ENCODE results near the gene MGAT4C. TPM values are rescaled to one million over a fixed set of nuclear protein-coding genes. Genes with fewer than 3 reads are reported as not detected.

MGAT4C gene
- total RNA-seq, 4 donors from 2014 or later: 0.15 to 1.1 (median 0.60) TPM

DNA sequence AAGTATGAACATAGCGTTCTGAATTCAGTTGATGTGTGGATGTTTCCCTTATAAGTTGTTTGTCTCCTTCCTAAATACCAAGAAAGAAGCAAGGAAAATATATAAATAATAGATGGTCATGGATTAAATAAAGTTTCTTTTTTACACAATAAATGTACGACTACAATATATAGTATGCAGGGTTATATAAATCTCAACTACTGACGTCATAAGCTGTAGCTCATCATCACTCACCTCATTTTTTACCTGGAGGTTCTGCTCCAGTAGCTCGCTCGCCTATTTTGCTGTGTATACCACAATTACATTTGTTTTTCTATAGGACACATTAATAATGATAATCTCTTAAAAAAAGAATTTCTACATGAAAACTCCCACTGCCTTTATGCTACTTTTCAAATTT, 272.6 kb downstream of the MGAT4C start:
- no peak overlapping the region for H3K27ac ChIP-seq
- H3K4me1 ChIP-seq: no peaks in the 10 kb centered on the region
- ATAC-seq: no peak
- H3K4me3 ChIP-seq: no peak overlapping the region
- TF ChIP-seq, protein P1, sequence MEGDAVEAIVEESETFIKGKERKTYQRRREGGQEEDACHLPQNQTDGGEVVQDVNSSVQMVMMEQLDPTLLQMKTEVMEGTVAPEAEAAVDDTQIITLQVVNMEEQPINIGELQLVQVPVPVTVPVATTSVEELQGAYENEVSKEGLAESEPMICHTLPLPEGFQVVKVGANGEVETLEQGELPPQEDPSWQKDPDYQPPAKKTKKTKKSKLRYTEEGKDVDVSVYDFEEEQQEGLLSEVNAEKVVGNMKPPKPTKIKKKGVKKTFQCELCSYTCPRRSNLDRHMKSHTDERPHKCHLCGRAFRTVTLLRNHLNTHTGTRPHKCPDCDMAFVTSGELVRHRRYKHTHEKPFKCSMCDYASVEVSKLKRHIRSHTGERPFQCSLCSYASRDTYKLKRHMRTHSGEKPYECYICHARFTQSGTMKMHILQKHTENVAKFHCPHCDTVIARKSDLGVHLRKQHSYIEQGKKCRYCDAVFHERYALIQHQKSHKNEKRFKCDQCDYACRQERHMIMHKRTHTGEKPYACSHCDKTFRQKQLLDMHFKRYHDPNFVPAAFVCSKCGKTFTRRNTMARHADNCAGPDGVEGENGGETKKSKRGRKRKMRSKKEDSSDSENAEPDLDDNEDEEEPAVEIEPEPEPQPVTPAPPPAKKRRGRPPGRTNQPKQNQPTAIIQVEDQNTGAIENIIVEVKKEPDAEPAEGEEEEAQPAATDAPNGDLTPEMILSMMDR (IDR thresholded peaks at IDR 0.05): no peak
- TF ChIP-seq POLR2A (IDR thresholded peaks at IDR 0.05): no peak
- H3K36me3 ChIP-seq: no peaks in the 10 kb centered on the region
- no peaks in the 10 kb centered on the region for H3K9me3 ChIP-seq
- 57 to 70% methylated on average over 5 of the region's 5 CpGs for WGBS, 2 donors (ENCODE audit: low coverage in 1 of 2)
- no peaks in the 10 kb centered on the region for H3K27me3 ChIP-seq

DNA sequence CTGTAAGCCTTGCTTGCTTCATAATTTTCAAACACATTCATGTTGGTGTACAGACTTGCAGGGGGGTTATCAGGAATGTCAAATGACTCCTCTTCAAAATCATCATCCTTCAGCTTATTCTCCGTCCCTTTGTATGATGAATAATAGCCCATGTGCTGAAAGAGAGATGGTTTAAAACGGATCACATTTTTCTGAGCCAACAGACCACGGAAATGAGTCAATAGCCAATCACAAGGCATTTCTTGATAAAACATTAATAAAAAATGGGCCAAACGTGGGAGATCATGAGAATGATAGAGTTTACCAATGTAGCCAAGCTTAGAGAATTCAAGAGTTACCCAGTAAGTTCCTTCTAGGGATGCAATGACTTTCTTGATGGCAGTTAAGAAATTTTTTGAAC, 276.6 kb downstream of the MGAT4C start:
- Histone ChIP-seq H3K4me3 (no peak overlapping the region), H3K27me3 (no peaks in the 10 kb centered on the region), H3K27ac (no peak overlapping the region), H3K9me3 (no peaks in the 10 kb centered on the region), H3K4me1 (no peaks in the 10 kb centered on the region), H3K36me3 (no peaks in the 10 kb centered on the region)
- ATAC-seq: no peak
- TF ChIP-seq, protein P1 (IDR thresholded peaks at IDR 0.05): no peak
- no peak for TF ChIP-seq POLR2AphosphoS5 (IDR thresholded peaks at IDR 0.05)
- no peak for TF ChIP-seq POLR2A (IDR thresholded peaks at IDR 0.05)
- no peak for TF ChIP-seq EP300 (IDR thresholded peaks at IDR 0.05)
- WGBS, 2 donors (ENCODE audit: low coverage in 1 of 2): 60 to 68% methylated on average over 2 to 4 of the region's 4 CpGs

DNA sequence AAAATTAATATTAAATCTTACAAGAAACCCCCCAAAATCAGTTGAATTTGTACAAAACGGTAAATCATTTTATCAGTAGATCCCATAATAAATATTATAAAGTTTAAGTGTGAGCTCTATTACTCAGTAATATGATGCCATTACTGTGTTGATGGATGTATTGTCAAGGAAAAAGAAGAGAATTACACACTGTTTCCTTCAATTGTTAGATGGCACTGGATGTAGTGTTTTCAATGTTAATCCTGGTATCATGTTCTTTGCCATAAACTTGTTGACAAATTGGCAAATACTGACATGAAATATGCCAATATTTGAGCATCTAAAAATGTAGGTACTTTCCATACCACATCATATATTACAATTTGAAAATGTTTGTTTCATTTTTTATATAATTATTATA, 280.5 kb downstream of the MGAT4C start:
- H3K4me1 ChIP-seq: no peaks in the 10 kb centered on the region
- no peaks in the 10 kb centered on the region for H3K36me3 ChIP-seq
- no peak for TF ChIP-seq EP300 (IDR thresholded peaks at IDR 0.05)
- no peak for TF ChIP-seq POLR2A (IDR thresholded peaks at IDR 0.05)
- TF ChIP-seq POLR2AphosphoS5 (IDR thresholded peaks at IDR 0.05): no peak
- TF ChIP-seq, protein P1 (IDR thresholded peaks at IDR 0.05): no peak
- H3K27ac ChIP-seq: no peak overlapping the region
- WGBS, 2 donors (ENCODE audit: low coverage in 1 of 2): 56 to 85% methylated on average over 1 of the region's 1 CpG
- ATAC-seq: no peak
- no peak overlapping the region for H3K4me3 ChIP-seq
- H3K27me3 ChIP-seq: no peaks in the 10 kb centered on the region
- no peaks in the 10 kb centered on the region for H3K9me3 ChIP-seq

DNA sequence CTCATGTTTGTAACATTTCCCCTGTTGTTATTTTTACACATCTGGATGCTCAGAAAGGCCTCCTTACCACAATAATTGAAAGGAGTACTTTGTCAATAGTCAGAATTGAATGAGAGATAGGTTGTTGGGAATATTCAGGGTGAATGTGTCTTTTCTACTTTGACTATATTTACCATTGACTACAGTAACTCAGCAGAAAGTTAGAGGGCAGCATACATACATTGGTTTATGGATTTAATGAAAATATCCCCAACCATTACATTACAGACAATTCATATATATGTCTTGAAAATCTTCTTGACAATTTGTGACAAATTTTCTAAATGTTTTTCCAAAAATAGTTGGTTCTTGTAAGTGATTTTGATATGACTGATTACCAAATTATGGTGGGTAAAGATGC, 284.4 kb downstream of the MGAT4C start:
- Histone ChIP-seq H3K4me3 (no peak overlapping the region), H3K27me3 (no peaks in the 10 kb centered on the region), H3K36me3 (no peaks in the 10 kb centered on the region), H3K27ac (no peak overlapping the region), H3K9me3 (no peaks in the 10 kb centered on the region), H3K4me1 (no peaks in the 10 kb centered on the region)
- ATAC-seq: no peak
- TF ChIP-seq EP300 (IDR thresholded peaks at IDR 0.05): no peak

GRCh38 chr12:85968606-85969005, 287.6 kb downstream of the MGAT4C start:
- no peak overlapping the region for H3K4me3 ChIP-seq
- no peaks in the 10 kb centered on the region for H3K4me1 ChIP-seq
- H3K27me3 ChIP-seq: no peaks in the 10 kb centered on the region
- no peak for TF ChIP-seq POLR2A (IDR thresholded peaks at IDR 0.05)
- TF ChIP-seq POLR2AphosphoS5 (IDR thresholded peaks at IDR 0.05): no peak
- TF ChIP-seq, protein P1 (IDR thresholded peaks at IDR 0.05): no peak
- no peak for TF ChIP-seq EP300 (IDR thresholded peaks at IDR 0.05)
- no peaks in the 10 kb centered on the region for H3K9me3 ChIP-seq
- no peaks in the 10 kb centered on the region for H3K36me3 ChIP-seq
- H3K27ac ChIP-seq: no peak overlapping the region
- no peak for ATAC-seq
- 67% methylated on average over 1 of the region's 1 CpG; no CpG with 5 or more reads in 1 of the 2 donors for WGBS, 2 donors (ENCODE audit: low coverage in 1 of 2)

DNA sequence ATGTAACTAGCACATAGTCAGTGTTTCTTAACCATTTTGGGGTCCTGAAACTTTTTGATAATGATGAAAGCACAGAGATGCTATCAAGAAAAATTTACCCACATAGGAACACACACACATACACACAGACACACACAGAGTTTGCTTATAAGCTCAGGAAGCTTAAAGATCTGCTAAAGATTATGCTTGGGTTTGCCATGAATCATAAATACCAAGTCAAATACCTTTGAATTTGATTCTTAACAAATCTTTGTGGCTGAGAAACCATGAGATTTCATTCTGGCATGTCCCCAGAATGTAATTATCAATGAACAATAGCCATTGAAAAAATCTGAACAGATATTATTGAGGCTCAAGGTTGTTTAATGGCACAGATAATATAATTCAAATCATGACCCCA, 292.9 kb downstream of the MGAT4C start:
- H3K27ac ChIP-seq: no peak overlapping the region
- no peak overlapping the region for H3K4me3 ChIP-seq
- no peaks in the 10 kb centered on the region for H3K9me3 ChIP-seq
- no peak for ATAC-seq
- H3K4me1 ChIP-seq: no peaks in the 10 kb centered on the region
- TF ChIP-seq, protein P1 (IDR thresholded peaks at IDR 0.05): no peak
- TF ChIP-seq POLR2AphosphoS5 (IDR thresholded peaks at IDR 0.05) (no peak), POLR2A (IDR thresholded peaks at IDR 0.05) (no peak), EP300 (IDR thresholded peaks at IDR 0.05) (no peak)
- no peaks in the 10 kb centered on the region for H3K36me3 ChIP-seq
- H3K27me3 ChIP-seq: no peaks in the 10 kb centered on the region
